ENCODE data around the gene KICS2.

GRCh38 chr12:64180951-64181350 is 41.1 kb downstream of the KICS2 start:
- TF ChIP-seq POLR2A (IDR thresholded peaks at IDR 0.05; ENCODE audit: low read depth, low read length) (no peak), CTCF (IDR thresholded peaks at IDR 0.05; ENCODE audit: extremely low read depth in 1 of 2, insufficient read depth in 1 of 2, low read depth in 1 of 2, low read length in 2 of 2) (no peak), POLR2AphosphoS5 (IDR thresholded peaks at IDR 0.05; ENCODE audit: insufficient read depth, low read depth, low read length) (no peak), MYC (IDR thresholded peaks at IDR 0.05; ENCODE audit: low read depth, low read length) (no peak), JUN (IDR thresholded peaks at IDR 0.05; ENCODE audit: borderline replicate concordance, insufficient read depth, insufficient read length, low read depth) (no peak), EZH2 (IDR thresholded peaks at IDR 0.05; ENCODE audit: borderline replicate concordance, low read depth, low read length, severe bottlenecking) (no peak), MAX (IDR thresholded peaks at IDR 0.05; ENCODE audit: insufficient read depth, insufficient read length) (no peak), FOS (IDR thresholded peaks at IDR 0.05; ENCODE audit: borderline replicate concordance, insufficient read depth, low read length) (no peak)

Measured in endothelial cell of umbilical vein (primary cell).